Colonic mucosa (tissue), 4 donors: ENCODE data around the gene IL4I1. TPM values are rescaled to one million over a fixed set of nuclear protein-coding genes. Genes with fewer than 3 reads are reported as not detected.
"Not testable (repeated sequence)": the region's sequence is repeated elsewhere in the genome, so short reads cannot be mapped to it uniquely, and the experiment has no call there.

Source experiments
- DNase-seq: peaks from one replicate; pipeline ENCODE4 v3.0.0-alpha.2; 2020
- H3K27ac ChIP-seq: fragments of 200-600 bp; one replicate; pipeline ENCODE4 v1.8.0; 2021
- H3K27me3 ChIP-seq: fragments of 200-600 bp; one replicate; pipeline ENCODE4 v1.8.0; 2021
- H3K36me3 ChIP-seq: fragments of 200-600 bp; one replicate; pipeline ENCODE4 v1.8.0; 2021
- H3K4me1 ChIP-seq: fragments of 200-600 bp; one replicate; pipeline ENCODE4 v1.8.0; 2021; ENCODE audit warnings: mild to moderate bottlenecking
- H3K4me3 ChIP-seq: fragments of 200-600 bp; one replicate; pipeline ENCODE4 v1.8.0; 2021
- H3K9ac ChIP-seq, 2 donors: one replicate each; pipeline ENCODE4 v1.7.0; 2013; ENCODE audit warnings: control low read depth in 2 of 2, low read depth in 2 of 2, low read length in 2 of 2
- H3K9me3 ChIP-seq: fragments of 200-600 bp; one replicate; pipeline ENCODE4 v1.8.0; 2021
- CTCF ChIP-seq: fragments of 200-600 bp; IDR thresholded peaks from one replicate; pipeline ENCODE4 v1.8.0; 2022; ENCODE audit warnings: antibody characterized with exemption, mild to moderate bottlenecking
- intact Hi-C: fragments of 100-400 bp; cut with DNase I; formaldehyde crosslinking; loops from one replicate; pipeline ENCODE4 v1.14.1; 2022
- total RNA-seq, 2 donors: library from RNA; stranded (reverse); fragmentation: NEBNext Ultra II Directional in 1 of 2; extraction: Animal tissue kit (Norgen Biotek cat#: 25700) in 1 of 2; gene quantifications; one replicate each; pipeline ENCODE4 v1.2.1, GENCODE V29; 2021
- donor health status: healthy.
- donor health status: DM: no; HTN: no; CAD: no.
- donor health status: DM: no; HTN: no; CAD: no.

Gene IL4I1
- 1 to 10 TPM; 1.0 to 2.4 TPM for total RNA-seq

GRCh38 chr19:49896863-49897621 is at the start of gene IL4I1:
Gene IL4I1, minus strand, starts transcription at chr19:49896887. Its CDS starts 727 bp downstream, at chr19:49896160.
- no peaks in the 10 kb centered on the region for H3K27me3 ChIP-seq
- H3K4me1 ChIP-seq, result no peaks in the 10 kb centered on the region
- TF ChIP-seq CTCF, result no peak
- H3K4me3 ChIP-seq, result no peak within 1 kb of the TSS
- peak within 1 kb of the TSS; percentile 37 for H3K27ac ChIP-seq
- H3K9ac ChIP-seq, result peak within 1 kb of the TSS in 1 of 2 donors; percentile 55
- intact Hi-C loops, result no loop called here
- DNase-seq, result no peak
- H3K36me3 ChIP-seq, result no peaks in the 10 kb centered on the region
- H3K9me3 ChIP-seq, result no peaks in the 10 kb centered on the region

GRCh38 chr19:49946415-49946814 is 49.7 kb upstream of the IL4I1 start:
- no peaks in the 10 kb centered on the region for H3K27me3 ChIP-seq
- no peaks in the 10 kb centered on the region for H3K36me3 ChIP-seq
- H3K27ac ChIP-seq, result no peak overlapping the region
- no peak for TF ChIP-seq CTCF
- no peak for DNase-seq
- no peaks in the 10 kb centered on the region for H3K4me1 ChIP-seq
- intact Hi-C loops, result no loop called here
- no peak overlapping the region for H3K9ac ChIP-seq
- no peaks in the 10 kb centered on the region for H3K9me3 ChIP-seq
- H3K4me3 ChIP-seq, result no peak overlapping the region

- not testable (repeated sequence) for H3K9me3 ChIP-seq
Measured at GRCh38 chr19:49944567-49944966, 47.9 kb upstream of the IL4I1 start.

GRCh38 chr19:49940482-49940791 is 43.8 kb upstream of the IL4I1 start:
- intact Hi-C loops, result no loop called here
- Histone ChIP-seq H3K9me3 (no peaks in the 10 kb centered on the region), H3K9ac (no peak overlapping the region), H3K27me3 (no peaks in the 10 kb centered on the region), H3K4me3 (no peak overlapping the region), H3K27ac (no peak overlapping the region), H3K4me1 (peaks cover 5% of the 10 kb centered on the region), H3K36me3 (no peaks in the 10 kb centered on the region)
- DNase-seq, result no peak
- no peak for TF ChIP-seq CTCF

More at GRCh38 chr19:49944567-49944966, 47.9 kb upstream of the IL4I1 start:
- H3K4me1 ChIP-seq, H3K27me3 ChIP-seq, H3K9ac ChIP-seq, H3K27ac ChIP-seq, intact Hi-C loops, H3K36me3 ChIP-seq, DNase-seq, H3K4me3 ChIP-seq: not testable (repeated sequence)

GRCh38 chr19:49939721-49940481 is 43.2 kb upstream of the IL4I1 start:
- Histone ChIP-seq H3K4me3 (no peak overlapping the region), H3K27ac (no peak overlapping the region), H3K9me3 (no peaks in the 10 kb centered on the region), H3K4me1 (peaks cover 5% of the 10 kb centered on the region), H3K27me3 (no peaks in the 10 kb centered on the region), H3K9ac (no peak overlapping the region), H3K36me3 (no peaks in the 10 kb centered on the region)
- no peak for DNase-seq
- no peak for TF ChIP-seq CTCF
- intact Hi-C loops, result no loop called here

GRCh38 chr19:49938662-49939061 is 42.0 kb upstream of the IL4I1 start:
- H3K9me3 ChIP-seq, result no peaks in the 10 kb centered on the region
- H3K27me3 ChIP-seq, result no peaks in the 10 kb centered on the region
- no peak for TF ChIP-seq CTCF
- H3K27ac ChIP-seq, result no peak overlapping the region
- no peak overlapping the region for H3K4me3 ChIP-seq
- no peak overlapping the region for H3K9ac ChIP-seq
- no peak for DNase-seq
- intact Hi-C loops, result no loop called here
- no peaks in the 10 kb centered on the region for H3K36me3 ChIP-seq
- peaks cover 5% of the 10 kb centered on the region for H3K4me1 ChIP-seq
